Thyroid gland (tissue), 4 donors: ENCODE measurements around the gene RREB1. TPM values are rescaled to one million over a fixed set of nuclear protein-coding genes. Genes with fewer than 3 reads are reported as not detected.

Experiments
- DNase-seq, 2 donors: peaks; one replicate each; pipeline ENCODE4 v3.0.0-alpha.2; 2019
- H3K27ac ChIP-seq, 3 donors: fragments of 200-600 bp; sonication (generic); 1 replicate in 2 of 3; 2 replicates in 1 of 3; pipeline ENCODE4 v1.5.1; 2016 to 2019; ENCODE audit warnings: mild to moderate bottlenecking in 1 of 3, moderate library complexity in 1 of 3
- H3K27me3 ChIP-seq: fragments of 200-600 bp; sonication (generic); one replicate; pipeline ENCODE4 v1.5.1; 2019
- H3K36me3 ChIP-seq, 2 donors: fragments of 200-600 bp; sonication (generic); one replicate each; pipeline ENCODE4 v1.5.1; 2016 to 2019
- H3K4me1 ChIP-seq, 2 donors: fragments of 200-600 bp; sonication (generic); one replicate each; pipeline ENCODE4 v1.5.1; 2017 to 2019
- H3K4me3 ChIP-seq, 3 donors: fragments of 200-600 bp; sonication (generic); replicated peaks in 1 of 3; 1 replicate in 2 of 3; 2 replicates in 1 of 3; pipeline ENCODE4 v1.5.1; 2016; ENCODE audit warnings: mild to moderate bottlenecking in 1 of 3
- H3K9me3 ChIP-seq: fragments of 200-600 bp; sonication (generic); one replicate; pipeline ENCODE4 v1.5.1; 2017
- POLR2A ChIP-seq, 2 donors: fragments of 450-650 bp; IDR thresholded peaks; one replicate each; pipeline ENCODE4 v1.6.1; 2017; ENCODE audit warnings: antibody characterized with exemption in 2 of 2, mild to moderate bottlenecking in 2 of 2, moderate library complexity in 1 of 2
- WGBS, 2 donors: methylation state at CpG; one replicate each; pipeline ENCODE4 v1.1.5; 2017; 5-methylcytosine and 5-hydroxymethylcytosine counted together
- intact Hi-C: fragments of 100-400 bp; cut with DNase I; formaldehyde crosslinking; loops from one replicate; pipeline ENCODE4 v1.15.1; 2023
- total RNA-seq, 4 donors: library from RNA; depleted of rRNA; stranded (reverse); fragments of >200 nt; gene quantifications; one replicate each; pipeline ENCODE4 v1.2.3, GENCODE V29; 2016
- TF ChIP-seq, protein P1 (sequence below), 6 experiments: fragments of 200-600 bp in 3 of 6; fragments of 450-650 bp in 3 of 6; sonication (generic) in 3 of 6; IDR thresholded peaks; one replicate each; pipeline ENCODE4 v1.5.1; 2016 to 2019; ENCODE audit warnings: antibody characterized with exemption in 6 of 6, mild to moderate bottlenecking in 2 of 6, inconsistent platforms in 1 of 6, moderate library complexity in 1 of 6

The RREB1 gene
- total RNA-seq, 4 donors from 2014 or later: 48.0 to 91.3 (median 57.1) TPM

DNA sequence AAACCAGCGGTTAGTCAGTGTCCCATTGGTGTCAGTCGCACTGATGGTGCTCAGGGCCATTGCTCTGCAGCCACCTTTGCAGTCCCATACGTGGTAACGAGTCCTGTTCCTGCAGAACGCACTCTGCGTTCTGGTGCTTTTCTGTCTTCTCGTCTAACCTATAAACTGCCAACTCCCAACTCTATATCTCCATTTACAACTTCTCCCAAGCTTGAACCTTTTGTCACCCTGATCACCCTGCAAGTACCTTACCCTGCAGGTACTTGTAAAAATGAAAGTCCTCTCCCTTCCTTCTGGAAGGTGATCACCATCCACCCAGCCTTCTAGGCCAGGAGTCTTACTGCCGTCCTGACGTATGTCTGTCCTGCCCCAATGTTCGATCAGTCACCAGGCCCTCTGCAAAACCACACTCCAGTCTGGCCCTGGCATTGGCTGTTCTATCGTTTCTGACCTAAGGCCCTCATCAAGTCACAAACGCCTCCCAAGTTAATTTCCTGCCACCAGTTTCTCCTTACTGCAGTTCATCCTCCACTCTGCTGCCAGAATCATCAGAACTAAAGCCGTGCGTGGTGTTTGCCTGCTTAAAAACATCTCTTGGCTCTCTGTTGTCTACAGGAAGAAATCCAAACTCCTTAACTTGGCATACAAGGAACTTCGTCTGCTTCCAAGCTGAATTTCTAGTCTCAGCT is 7.9 kb downstream of the RREB1 start:
- peak in 1 of 2 donors; percentile 12 for DNase-seq
- no peak for TF ChIP-seq POLR2A (IDR thresholded peaks at IDR 0.05)
- TF ChIP-seq, protein P1, sequence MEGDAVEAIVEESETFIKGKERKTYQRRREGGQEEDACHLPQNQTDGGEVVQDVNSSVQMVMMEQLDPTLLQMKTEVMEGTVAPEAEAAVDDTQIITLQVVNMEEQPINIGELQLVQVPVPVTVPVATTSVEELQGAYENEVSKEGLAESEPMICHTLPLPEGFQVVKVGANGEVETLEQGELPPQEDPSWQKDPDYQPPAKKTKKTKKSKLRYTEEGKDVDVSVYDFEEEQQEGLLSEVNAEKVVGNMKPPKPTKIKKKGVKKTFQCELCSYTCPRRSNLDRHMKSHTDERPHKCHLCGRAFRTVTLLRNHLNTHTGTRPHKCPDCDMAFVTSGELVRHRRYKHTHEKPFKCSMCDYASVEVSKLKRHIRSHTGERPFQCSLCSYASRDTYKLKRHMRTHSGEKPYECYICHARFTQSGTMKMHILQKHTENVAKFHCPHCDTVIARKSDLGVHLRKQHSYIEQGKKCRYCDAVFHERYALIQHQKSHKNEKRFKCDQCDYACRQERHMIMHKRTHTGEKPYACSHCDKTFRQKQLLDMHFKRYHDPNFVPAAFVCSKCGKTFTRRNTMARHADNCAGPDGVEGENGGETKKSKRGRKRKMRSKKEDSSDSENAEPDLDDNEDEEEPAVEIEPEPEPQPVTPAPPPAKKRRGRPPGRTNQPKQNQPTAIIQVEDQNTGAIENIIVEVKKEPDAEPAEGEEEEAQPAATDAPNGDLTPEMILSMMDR (IDR thresholded peaks at IDR 0.05): no peak
- H3K27ac ChIP-seq: peak overlapping the region; percentile 83 to 88 (median 84)
- H3K4me1 ChIP-seq: peaks cover 47 to 57% of the 10 kb centered on the region in 2 donors
- no peaks in the 10 kb centered on the region for H3K27me3 ChIP-seq
- 55 to 60% methylated on average over 14 to 15 of the region's 15 CpGs for WGBS, 2 donors
- no peaks in the 10 kb centered on the region for H3K36me3 ChIP-seq
- H3K9me3 ChIP-seq: no peaks in the 10 kb centered on the region
- no peak overlapping the region for H3K4me3 ChIP-seq
- intact Hi-C loops: no loop called here

DNA sequence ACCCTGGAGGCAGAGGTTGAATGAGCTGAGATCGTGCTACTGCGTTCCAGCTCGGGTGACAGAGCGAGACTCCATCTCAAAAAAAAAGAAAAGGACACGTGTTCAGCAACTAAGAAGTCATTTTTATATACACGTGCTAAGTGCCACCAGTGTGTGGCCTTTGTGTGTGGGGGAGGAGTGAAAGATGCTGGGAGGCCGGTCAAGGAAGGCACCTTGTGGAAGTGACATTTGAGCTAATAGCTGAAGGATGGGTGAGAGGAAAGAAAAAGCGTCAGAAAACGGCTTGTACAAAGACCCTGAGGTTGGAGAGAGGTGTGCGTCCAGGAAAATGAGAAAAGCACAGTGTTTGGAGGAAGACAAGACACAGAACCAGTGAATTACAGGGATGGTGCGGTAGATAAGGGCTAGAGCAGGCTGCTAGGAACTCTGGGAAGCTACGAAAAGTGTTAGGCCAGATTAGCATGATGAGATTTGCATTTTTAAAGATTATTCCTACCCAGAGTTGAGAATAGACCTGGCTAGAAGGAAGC is 11.6 kb downstream of the RREB1 start:
- DNase-seq: no peak
- 86 to 89% methylated on average over 12 of the region's 12 CpGs for WGBS, 2 donors
- TF ChIP-seq, protein P1 (IDR thresholded peaks at IDR 0.05): no peak
- no peak for TF ChIP-seq POLR2A (IDR thresholded peaks at IDR 0.05)
- peaks cover 32 to 33% of the 10 kb centered on the region in 2 donors for H3K4me1 ChIP-seq
- no peaks in the 10 kb centered on the region for H3K9me3 ChIP-seq
- H3K27me3 ChIP-seq: no peaks in the 10 kb centered on the region
- intact Hi-C loops: no loop called here
- H3K27ac ChIP-seq: no peak overlapping the region
- no peaks in the 10 kb centered on the region for H3K36me3 ChIP-seq
- no peak overlapping the region for H3K4me3 ChIP-seq

DNA sequence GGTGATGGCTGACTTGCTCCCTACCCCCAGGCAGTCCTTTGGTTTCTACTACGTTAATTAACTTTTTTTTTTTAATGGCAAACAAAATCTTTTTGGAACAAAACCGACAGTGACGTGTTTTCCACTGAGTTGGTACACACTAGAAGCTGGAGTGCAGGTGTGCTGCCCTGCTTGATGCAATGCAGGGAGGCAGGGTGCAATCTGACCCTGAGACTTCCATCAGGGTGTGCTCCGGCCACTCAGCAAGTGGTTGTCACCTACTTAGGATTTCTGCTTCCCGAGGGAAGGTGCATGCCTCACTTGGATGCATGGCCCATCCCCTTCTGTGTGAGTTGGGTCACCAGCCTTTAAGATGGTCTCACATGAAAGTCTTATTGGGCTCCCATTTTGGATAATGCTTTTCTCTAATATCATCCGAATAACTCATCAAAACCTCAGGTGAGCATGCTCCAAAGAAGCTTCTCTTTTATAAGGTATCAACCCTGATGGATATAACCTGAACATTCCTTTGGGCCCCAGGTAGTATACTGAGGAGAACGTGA is 14.0 kb downstream of the RREB1 start:
- H3K4me3 ChIP-seq: no peak overlapping the region
- WGBS, 2 donors: 84 to 90% methylated on average over 6 to 7 of the region's 7 CpGs
- H3K4me1 ChIP-seq: peaks cover 8 to 20% of the 10 kb centered on the region in 2 donors
- intact Hi-C loops: no loop called here
- DNase-seq: no peak
- H3K27me3 ChIP-seq: no peaks in the 10 kb centered on the region
- H3K27ac ChIP-seq: no peak overlapping the region
- H3K36me3 ChIP-seq: no peaks in the 10 kb centered on the region
- no peaks in the 10 kb centered on the region for H3K9me3 ChIP-seq
- TF ChIP-seq, protein P1 (IDR thresholded peaks at IDR 0.05): no peak
- no peak for TF ChIP-seq POLR2A (IDR thresholded peaks at IDR 0.05)

DNA sequence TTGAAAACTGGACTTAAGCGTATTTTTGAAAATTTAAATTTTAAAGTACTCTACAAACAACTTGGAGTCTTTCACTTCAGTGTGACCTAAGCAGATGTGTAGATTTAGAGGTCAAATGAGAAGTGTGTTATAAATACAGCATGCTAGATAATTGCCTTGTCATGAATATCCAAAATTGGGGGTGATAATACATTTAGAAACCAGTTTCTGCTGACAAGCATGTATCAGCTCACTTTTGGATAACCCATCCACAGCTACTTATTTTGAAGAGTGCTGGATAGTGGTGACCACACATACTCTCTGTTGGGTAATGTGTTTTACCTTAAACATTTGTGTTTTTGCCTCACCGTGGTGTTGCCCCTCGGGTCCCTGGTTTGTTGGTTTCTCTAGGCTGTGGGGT is 14.9 kb downstream of the RREB1 start:
- Histone ChIP-seq H3K9me3 (no peaks in the 10 kb centered on the region), H3K4me3 (no peak overlapping the region), H3K4me1 (peaks cover 7 to 21% of the 10 kb centered on the region in 2 donors), H3K27me3 (no peaks in the 10 kb centered on the region), H3K36me3 (no peaks in the 10 kb centered on the region), H3K27ac (no peak overlapping the region)
- intact Hi-C loops: no loop called here
- TF ChIP-seq, protein P1 (IDR thresholded peaks at IDR 0.05): no peak
- no peak for TF ChIP-seq POLR2A (IDR thresholded peaks at IDR 0.05)
- no peak for DNase-seq
- 97 to 99% methylated on average over 3 of the region's 3 CpGs for WGBS, 2 donors

DNA sequence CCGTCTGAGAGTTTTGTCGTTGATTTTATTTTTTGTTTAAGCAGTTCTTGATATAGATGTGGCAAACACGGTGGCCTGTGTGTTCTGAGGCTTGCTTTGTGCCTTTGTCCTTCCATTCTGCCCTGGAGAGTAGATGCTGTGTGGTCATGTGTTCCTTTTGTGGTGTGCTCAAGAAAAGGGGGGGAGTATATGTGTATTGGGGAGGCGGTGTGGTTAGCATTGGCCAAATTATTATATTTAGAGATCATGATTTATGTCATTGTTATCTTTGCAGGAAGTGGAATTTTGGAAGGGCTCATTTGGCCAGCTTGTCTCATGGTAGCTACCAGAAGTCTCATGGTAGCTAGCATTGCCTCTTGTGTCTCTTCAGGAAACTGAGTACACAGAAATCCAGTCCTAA is 16.4 kb downstream of the RREB1 start:
- Histone ChIP-seq H3K9me3 (no peaks in the 10 kb centered on the region), H3K4me1 (peaks cover 14 to 29% of the 10 kb centered on the region in 2 donors), H3K4me3 (no peak overlapping the region), H3K27me3 (no peaks in the 10 kb centered on the region), H3K36me3 (no peaks in the 10 kb centered on the region), H3K27ac (no peak overlapping the region)
- no peak for DNase-seq
- WGBS, 2 donors: 89 to 92% methylated on average over 4 of the region's 4 CpGs
- TF ChIP-seq, protein P1 (IDR thresholded peaks at IDR 0.05): no peak
- TF ChIP-seq POLR2A (IDR thresholded peaks at IDR 0.05): no peak
- intact Hi-C loops: no loop called here
